Bronchial epithelial cell (primary cell): ENCODE measurements around the gene NEK4. TPM values are rescaled to one million over a fixed set of nuclear protein-coding genes. Genes with fewer than 3 reads are reported as not detected.

Source experiments
- DNase-seq: peaks from one replicate; pipeline ENCODE4 v3.0.0-alpha.2; 2010; ENCODE audit warnings: low read depth
- FAIRE-seq: peaks from 2 replicates; lab custom pipeline; 2011; peaks lifted over from hg19 to GRCh38; lab: Jason Lieb, UNC
- H3K27me3 ChIP-seq: 2 replicates; pipeline ENCODE4 v1.5.1; 2011; ENCODE audit warnings: low read length; ENCODE audit not compliant: control insufficient read depth, insufficient read depth
- H3K36me3 ChIP-seq: 2 replicates; pipeline ENCODE4 v1.5.1; 2011; ENCODE audit warnings: low read length; ENCODE audit not compliant: control insufficient read depth, insufficient read depth
- H3K4me3 ChIP-seq: 2 replicates; pipeline ENCODE4 v1.5.1; 2011; ENCODE audit warnings: mild to moderate bottlenecking, low read depth, low read length, control low read depth
- CTCF ChIP-seq: IDR thresholded peaks from 2 replicates; pipeline ENCODE4 v1.5.1; 2011; ENCODE audit warnings: mild to moderate bottlenecking, moderate library complexity, low read length, control low read depth, inconsistent platforms; ENCODE audit not compliant: insufficient read depth, severe bottlenecking
- total RNA-seq: library from RNA; depleted of rRNA; stranded (reverse); fragments of >200 nt; gene quantifications from 2 replicates; pipeline ENCODE4 v1.2.1, GENCODE V29; 2014

Gene NEK4
- total RNA-seq, 1 donor from 2014 or later: 20.5 TPM

DNA sequence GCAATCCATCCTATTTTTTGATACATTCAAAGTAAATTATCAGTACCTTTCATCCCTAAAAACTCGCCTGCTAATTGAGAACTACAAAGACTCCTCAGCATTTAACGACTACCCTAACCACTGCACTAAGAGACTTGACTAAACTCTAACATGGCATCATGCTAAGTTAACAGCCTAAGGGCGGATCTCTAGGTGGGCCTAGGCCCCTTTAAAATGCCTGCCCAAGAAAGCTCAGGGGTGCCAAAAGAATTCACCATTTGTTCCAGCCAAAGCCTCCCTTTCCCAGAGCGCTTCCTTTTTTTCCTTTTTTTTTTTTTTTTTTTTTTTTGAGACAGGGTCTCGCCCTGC is 568 bp upstream of the NEK4 start:
- H3K27me3 ChIP-seq: no peaks in the 10 kb centered on the region
- no peak for FAIRE-seq
- TF ChIP-seq CTCF: no peak

DNA sequence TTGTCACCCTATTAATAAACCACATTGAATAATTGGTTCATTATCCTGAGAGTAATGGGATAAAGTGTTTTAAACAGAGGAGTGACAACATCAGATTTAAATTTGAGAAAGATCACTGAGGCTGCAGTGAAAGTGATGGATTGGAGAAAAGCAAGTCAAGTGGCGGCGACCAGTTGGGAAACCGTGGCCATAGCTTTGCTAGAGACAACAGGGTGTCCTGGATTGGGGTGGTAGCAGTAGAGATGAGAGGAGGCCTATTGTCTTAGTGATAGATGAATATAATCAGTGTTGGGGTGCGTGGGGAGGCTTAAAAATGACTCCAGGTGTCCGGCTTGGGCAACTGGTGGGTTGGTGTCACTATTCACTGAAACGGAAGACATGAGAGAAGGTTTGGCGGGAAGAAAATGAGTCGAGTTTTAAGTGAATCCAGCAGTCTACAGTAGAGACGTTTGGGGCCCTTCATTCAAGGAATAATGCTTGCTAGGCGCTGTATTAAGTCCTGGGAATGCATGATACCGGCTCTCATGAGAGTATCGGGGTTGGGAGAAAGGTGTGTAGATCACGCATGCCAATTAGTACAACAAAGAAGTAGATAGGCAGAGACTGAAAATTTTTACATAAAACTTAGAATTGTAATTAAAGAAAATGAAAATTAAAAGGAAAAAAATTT is 819 bp downstream of the NEK4 start:
- FAIRE-seq: no peak

More for the DNA sequence above, 568 bp upstream of the NEK4 start:
- Histone ChIP-seq H3K36me3 (peaks cover 2% of the 10 kb centered on the region), H3K4me3 (peak overlapping the region; percentile 87)
- DNase-seq: no peak

DNA sequence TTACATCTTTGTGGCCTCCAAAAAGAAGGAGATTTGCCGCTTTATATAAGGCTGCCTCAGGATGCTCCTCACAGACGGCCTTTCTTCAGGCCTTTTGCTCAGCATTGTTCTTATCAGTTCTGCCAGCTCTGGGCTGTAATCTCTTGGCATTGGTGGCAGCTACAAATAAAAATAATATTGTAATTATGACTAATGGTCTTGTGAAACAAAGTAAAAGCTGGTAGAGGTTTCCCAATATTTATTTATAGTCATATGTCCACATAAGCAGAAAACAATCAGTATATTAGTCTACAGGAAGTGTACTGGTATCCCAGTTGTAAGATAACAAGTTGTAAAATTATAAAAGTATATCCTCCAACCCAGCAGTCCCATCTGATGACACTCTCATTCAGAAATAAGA is 7.3 kb downstream of the NEK4 start:
- H3K36me3 ChIP-seq: peaks cover 6% of the 10 kb centered on the region
- H3K4me3 ChIP-seq: no peak overlapping the region
- DNase-seq (peak; percentile 86), FAIRE-seq (no peak)
- TF ChIP-seq CTCF: no peak
- H3K27me3 ChIP-seq: no peaks in the 10 kb centered on the region

More for the DNA sequence above, 819 bp downstream of the NEK4 start:
- Histone ChIP-seq H3K36me3 (peaks cover 4% of the 10 kb centered on the region), H3K4me3 (peak overlapping the region; percentile 87), H3K27me3 (no peaks in the 10 kb centered on the region)
- DNase-seq: peak; percentile 15
- no peak for TF ChIP-seq CTCF

GRCh38 chr3:52756141-52756540 is 14.6 kb downstream of the NEK4 start:
- Histone ChIP-seq H3K4me3 (no peak overlapping the region), H3K36me3 (peaks cover 6% of the 10 kb centered on the region), H3K27me3 (no peaks in the 10 kb centered on the region)
- DNase-seq: no peak
- TF ChIP-seq CTCF: no peak
- FAIRE-seq: no peak

DNA sequence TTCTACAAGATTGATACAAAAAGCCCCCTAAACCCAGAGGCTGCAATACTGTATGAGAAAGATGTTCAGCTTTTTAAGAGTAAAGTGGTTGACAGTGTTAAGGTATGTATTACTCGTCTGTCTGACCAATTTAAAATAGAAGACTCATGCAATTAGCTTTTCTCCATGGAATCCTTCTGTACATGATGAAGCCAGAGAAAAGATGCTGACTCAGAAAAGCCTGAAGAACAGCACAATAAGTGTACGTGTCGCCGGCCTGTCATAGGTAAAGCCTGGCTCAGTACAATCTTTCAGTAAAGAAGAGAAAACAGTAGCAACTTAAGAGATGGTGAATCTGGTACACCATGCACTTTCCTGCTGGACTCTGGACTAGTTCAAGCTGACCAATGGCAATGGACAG is 16.4 kb downstream of the NEK4 start:
- no peak for FAIRE-seq
- no peak for TF ChIP-seq CTCF
- H3K4me3 ChIP-seq: no peak overlapping the region
- no peaks in the 10 kb centered on the region for H3K27me3 ChIP-seq
- peaks cover 6% of the 10 kb centered on the region for H3K36me3 ChIP-seq
- DNase-seq: peak; percentile 12
